Brain microvascular endothelial cell (primary cell): Measurements from ENCODE around the gene CSNK1D.

Experiments used
- DNase-seq: peaks from one replicate; pipeline ENCODE4 v3.0.0-alpha.2; 2020
- H3K27ac ChIP-seq: fragments of 250-450 bp; sonication (Bioruptor Pico); 2 replicates; pipeline ENCODE4 v1.5.1; 2020; ENCODE audit warnings: mild to moderate bottlenecking, moderate library complexity
- H3K27me3 ChIP-seq: fragments of 250-450 bp; sonication (Bioruptor Pico); replicated peaks from 2 replicates; pipeline ENCODE4 v1.5.1; 2020; ENCODE audit warnings: mild to moderate bottlenecking
- H3K36me3 ChIP-seq: fragments of 250-450 bp; sonication (Bioruptor Pico); replicated peaks from 2 replicates; pipeline ENCODE4 v1.5.1; 2020; ENCODE audit warnings: mild to moderate bottlenecking
- H3K4me3 ChIP-seq: 2 replicates; pipeline ENCODE4 v1.5.1; 2011; ENCODE audit warnings: low read depth, mild to moderate bottlenecking, control low read depth, low read length, moderate library complexity
- CTCF ChIP-seq: IDR thresholded peaks from 2 replicates; pipeline ENCODE4 v1.5.1; 2011; ENCODE audit warnings: low read depth, mild to moderate bottlenecking, moderate library complexity, low read length, control low read depth, inconsistent platforms; ENCODE audit errors: missing control alignments
- in situ Hi-C: cut with HindIII; loops from 2 replicates; pipeline ENCODE4 v1.10.0; 2017; ENCODE audit warnings: low sequenced_read_pairs, low pct_ligation_motif_present

CSNK1D gene

GRCh38 chr17:82282239-82283207, 9.0 kb upstream of the CSNK1D start:
- H3K27me3 ChIP-seq: no peaks in the 10 kb centered on the region
- H3K4me3 ChIP-seq: no peak overlapping the region
- no peak overlapping the region for H3K27ac ChIP-seq
- no peak for TF ChIP-seq CTCF
- DNase-seq: no peak
- no peaks in the 10 kb centered on the region for H3K36me3 ChIP-seq
- in situ Hi-C loops: no loop called here

GRCh38 chr17:82281502-82282238, 8.2 kb upstream of the CSNK1D start:
- in situ Hi-C loops: no loop called here
- Histone ChIP-seq H3K4me3 (no peak overlapping the region), H3K27me3 (no peaks in the 10 kb centered on the region), H3K36me3 (no peaks in the 10 kb centered on the region), H3K27ac (no peak overlapping the region)
- no peak for TF ChIP-seq CTCF
- DNase-seq: no peak

GRCh38 chr17:82281076-82281475, 7.6 kb upstream of the CSNK1D start:
- Histone ChIP-seq H3K27me3 (no peaks in the 10 kb centered on the region), H3K27ac (no peak overlapping the region), H3K4me3 (no peak overlapping the region), H3K36me3 (no peaks in the 10 kb centered on the region)
- in situ Hi-C loops: no loop called here
- TF ChIP-seq CTCF: no peak
- no peak for DNase-seq

GRCh38 chr17:82280537-82280936, 7.0 kb upstream of the CSNK1D start:
- DNase-seq: no peak
- in situ Hi-C loops: no loop called here

GRCh38 chr17:82278786-82279391, 5.4 kb upstream of the CSNK1D start:
- in situ Hi-C loops: no loop called here
- TF ChIP-seq CTCF: no peak

More at GRCh38 chr17:82280537-82280936, 7.0 kb upstream of the CSNK1D start:
- no peak overlapping the region for H3K4me3 ChIP-seq
- no peak overlapping the region for H3K27ac ChIP-seq
- no peaks in the 10 kb centered on the region for H3K27me3 ChIP-seq
- no peak for TF ChIP-seq CTCF
- H3K36me3 ChIP-seq: no peaks in the 10 kb centered on the region

More at GRCh38 chr17:82278786-82279391, 5.4 kb upstream of the CSNK1D start:
- no peaks in the 10 kb centered on the region for H3K27me3 ChIP-seq
- DNase-seq: no peak
- no peaks in the 10 kb centered on the region for H3K36me3 ChIP-seq
- H3K4me3 ChIP-seq: no peak overlapping the region
- no peak overlapping the region for H3K27ac ChIP-seq
